ENCODE results near the gene TSPAN6.

Gene TSPAN6

DNA sequence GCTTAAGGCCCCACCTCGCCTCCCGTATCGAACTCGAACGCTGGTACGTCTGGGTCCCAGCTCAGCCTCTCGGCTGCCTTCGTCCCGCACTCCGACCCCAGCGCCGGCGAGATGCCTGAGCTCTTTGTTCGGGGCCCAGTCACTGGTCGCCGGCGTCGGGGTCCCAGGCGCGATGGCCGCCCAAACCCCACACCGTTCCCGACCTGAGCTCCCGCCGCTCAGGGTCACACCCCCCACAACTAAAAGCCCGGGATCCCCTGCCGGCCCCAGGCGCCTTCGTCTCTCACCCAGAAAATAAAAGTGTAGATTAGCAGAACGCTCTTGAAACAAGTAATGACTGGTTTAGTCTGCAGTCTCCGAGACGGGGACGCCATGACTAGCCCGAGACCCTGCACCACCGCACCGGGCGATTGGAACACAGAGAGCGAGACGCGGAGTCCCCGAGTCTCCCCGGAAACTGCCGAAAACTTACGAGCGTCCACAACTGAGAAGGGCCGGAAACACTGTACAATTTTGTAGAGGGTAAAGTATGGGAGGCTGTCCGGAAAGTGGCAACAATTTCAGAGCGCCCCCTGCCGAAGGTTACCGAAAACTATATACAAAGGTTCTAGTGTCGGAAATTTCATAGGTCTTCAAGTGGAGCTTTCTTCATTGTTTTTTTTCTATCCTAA lies at the start of gene TSPAN6:
Gene TSPAN6 (minus strand): TSS at position 486 of the 671 bp plus-strand sequence. CDS start 112 bp downstream, at position 374.
- peak within 1 kb of the TSS; percentile 95 for H3K4me3 Mint-ChIP-seq
- peak within 1 kb of the TSS; percentile 89 for H3K27ac Mint-ChIP-seq
- no peaks in the 10 kb centered on the region for H3K36me3 Mint-ChIP-seq
- H3K4me1 Mint-ChIP-seq (ENCODE audit: low read depth): peaks cover 17% of the 10 kb centered on the region
- no peaks in the 10 kb centered on the region for H3K27me3 Mint-ChIP-seq
- no peaks in the 10 kb centered on the region for H3K9me3 Mint-ChIP-seq (ENCODE audit: low read depth)

GRCh38 chrX:100685997-100686305 lies 49.3 kb upstream of the TSPAN6 start:
- Mint-ChIP-seq H3K4me3 (no peak overlapping the region), H3K27me3 (no peaks in the 10 kb centered on the region), H3K9me3 (ENCODE audit: low read depth) (no peaks in the 10 kb centered on the region), H3K36me3 (no peaks in the 10 kb centered on the region), H3K27ac (no peak overlapping the region), H3K4me1 (ENCODE audit: low read depth) (peaks cover 18% of the 10 kb centered on the region)

- no peak overlapping the region for H3K27ac Mint-ChIP-seq
- H3K4me3 Mint-ChIP-seq: no peak overlapping the region
- H3K4me1 Mint-ChIP-seq (ENCODE audit: low read depth): peaks cover 18% of the 10 kb centered on the region
- H3K36me3 Mint-ChIP-seq: no peaks in the 10 kb centered on the region
- no peaks in the 10 kb centered on the region for H3K9me3 Mint-ChIP-seq (ENCODE audit: low read depth)
- H3K27me3 Mint-ChIP-seq: no peaks in the 10 kb centered on the region
Observed at GRCh38 chrX:100685284-100685996, 48.8 kb upstream of the TSPAN6 start.

DNA sequence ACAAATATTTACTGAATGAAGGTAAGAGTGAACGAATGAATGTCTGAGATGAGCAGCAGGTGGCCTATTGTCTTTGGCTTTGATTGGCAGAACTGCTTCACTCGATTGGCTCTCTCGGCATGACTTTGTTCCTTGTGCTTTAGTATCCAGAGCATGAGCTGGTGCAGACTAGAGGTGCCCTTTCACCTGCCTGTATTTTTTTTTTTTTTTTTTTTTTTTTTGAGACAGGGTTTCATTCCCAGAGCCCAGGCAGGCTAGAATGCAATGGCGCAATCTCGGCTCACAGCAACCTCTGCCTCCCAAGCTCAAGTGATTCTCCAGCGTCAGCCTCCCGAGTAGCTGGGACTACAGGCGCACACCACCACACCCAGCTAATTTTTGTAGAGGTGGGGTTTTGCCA lies 46.3 kb upstream of the TSPAN6 start:
- Mint-ChIP-seq H3K4me3 (no peak overlapping the region), H3K9me3 (ENCODE audit: low read depth) (no peaks in the 10 kb centered on the region), H3K36me3 (no peaks in the 10 kb centered on the region), H3K27ac (no peak overlapping the region), H3K27me3 (peaks cover under 1% of the 10 kb centered on the region), H3K4me1 (ENCODE audit: low read depth) (peaks cover 16% of the 10 kb centered on the region)

DNA sequence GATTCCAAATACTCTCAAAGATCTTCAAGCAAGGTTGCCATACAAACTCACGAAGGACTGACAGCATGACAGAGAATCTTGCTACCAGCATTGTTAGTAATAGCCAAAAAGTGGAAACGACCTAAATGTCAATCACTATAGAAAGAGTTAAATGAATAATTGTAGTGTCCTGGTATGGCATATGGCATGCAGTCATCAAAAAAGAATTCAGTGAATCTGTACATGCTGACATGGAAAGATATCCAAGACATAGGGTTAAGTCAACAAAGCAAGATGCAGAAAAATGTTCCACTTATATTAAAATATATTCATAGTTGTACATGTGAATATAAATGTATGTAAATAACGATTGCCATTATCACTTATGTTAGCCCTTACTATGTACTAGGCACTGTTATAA lies 45.0 kb upstream of the TSPAN6 start:
- Mint-ChIP-seq H3K36me3 (no peaks in the 10 kb centered on the region), H3K9me3 (ENCODE audit: low read depth) (no peaks in the 10 kb centered on the region), H3K27ac (no peak overlapping the region), H3K4me3 (no peak overlapping the region), H3K4me1 (ENCODE audit: low read depth) (peaks cover 3% of the 10 kb centered on the region), H3K27me3 (peaks cover 2% of the 10 kb centered on the region)

DNA sequence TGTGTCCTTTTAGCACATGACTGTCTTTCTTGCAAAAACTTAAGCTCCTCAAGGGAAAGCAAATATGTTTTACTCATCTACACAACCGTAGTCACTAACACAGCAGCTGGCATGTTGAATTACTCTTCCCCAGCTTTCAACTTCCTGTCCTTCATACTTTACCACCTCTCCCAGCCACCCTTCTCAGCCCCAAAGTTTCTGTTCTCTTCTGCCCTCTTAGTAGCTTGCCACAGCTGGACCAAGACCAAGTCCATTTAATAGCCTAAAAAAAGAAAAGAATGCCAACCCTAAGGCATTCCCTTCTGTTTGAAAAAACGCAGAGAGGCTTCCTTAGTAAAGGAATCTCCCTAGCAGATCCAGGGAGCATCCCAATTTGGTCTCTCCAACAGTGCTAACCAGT lies 44.1 kb upstream of the TSPAN6 start:
- Mint-ChIP-seq H3K4me3 (no peak overlapping the region), H3K27ac (no peak overlapping the region), H3K9me3 (ENCODE audit: low read depth) (no peaks in the 10 kb centered on the region), H3K4me1 (ENCODE audit: low read depth) (peaks cover under 1% of the 10 kb centered on the region), H3K36me3 (no peaks in the 10 kb centered on the region), H3K27me3 (peaks cover 2% of the 10 kb centered on the region)

GRCh38 chrX:100677611-100678181 lies 41.1 kb upstream of the TSPAN6 start:
- H3K27ac Mint-ChIP-seq: no peak overlapping the region
- H3K36me3 Mint-ChIP-seq: no peaks in the 10 kb centered on the region
- H3K9me3 Mint-ChIP-seq (ENCODE audit: low read depth): no peaks in the 10 kb centered on the region
- peaks cover 2% of the 10 kb centered on the region for H3K27me3 Mint-ChIP-seq
- no peaks in the 10 kb centered on the region for H3K4me1 Mint-ChIP-seq (ENCODE audit: low read depth)
- H3K4me3 Mint-ChIP-seq: no peak overlapping the region

DNA sequence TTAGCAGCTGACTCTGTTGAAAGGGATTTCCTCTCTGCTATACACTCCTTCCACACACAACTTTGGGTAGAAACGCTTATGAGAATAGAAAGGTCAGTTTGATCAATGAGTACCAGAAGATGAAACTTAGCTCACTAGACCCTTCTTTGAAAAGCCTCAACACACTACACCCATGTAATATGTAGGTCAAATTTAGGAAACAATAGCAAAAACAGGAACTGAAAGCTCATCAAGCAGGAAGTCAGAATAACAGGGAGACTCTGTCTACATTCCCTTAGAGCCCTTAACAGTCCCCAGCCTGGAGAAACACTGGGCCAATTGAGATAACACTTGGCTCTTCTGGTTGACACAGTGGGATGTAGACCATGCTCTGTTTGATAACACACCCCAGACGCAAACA lies 38.1 kb upstream of the TSPAN6 start:
- H3K36me3 Mint-ChIP-seq: no peaks in the 10 kb centered on the region

DNA sequence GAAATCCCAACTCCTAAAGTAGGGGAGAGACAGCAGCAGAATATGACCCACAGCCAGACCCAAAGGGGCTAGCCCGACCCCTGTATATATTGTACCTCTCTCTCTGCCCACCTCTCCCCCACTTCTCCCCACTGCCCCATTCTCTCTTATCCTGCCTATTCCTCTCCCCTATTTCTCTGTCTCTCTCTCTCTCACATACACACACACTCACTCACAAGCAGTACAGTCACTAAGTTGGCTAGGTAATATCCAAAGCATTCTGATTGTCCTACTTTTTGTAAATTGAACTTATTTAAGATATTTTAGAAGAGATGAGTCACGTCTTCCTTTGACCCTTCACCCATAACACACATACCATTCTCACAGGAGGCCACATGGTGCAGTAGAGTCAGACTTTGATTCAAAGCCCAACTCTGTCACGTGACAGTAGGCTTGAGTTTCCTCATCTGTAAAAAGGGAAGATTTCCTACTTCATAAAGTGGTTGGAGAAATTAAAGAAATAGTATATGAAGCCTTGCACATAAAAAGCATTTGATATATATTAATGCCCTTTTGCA lies 36.9 kb upstream of the TSPAN6 start:
- no peaks in the 10 kb centered on the region for H3K9me3 Mint-ChIP-seq (ENCODE audit: low read depth)
- H3K4me1 Mint-ChIP-seq (ENCODE audit: low read depth): no peaks in the 10 kb centered on the region
- H3K27ac Mint-ChIP-seq: no peak overlapping the region
- H3K36me3 Mint-ChIP-seq: no peaks in the 10 kb centered on the region
- H3K4me3 Mint-ChIP-seq: no peak overlapping the region
- peaks cover 2% of the 10 kb centered on the region for H3K27me3 Mint-ChIP-seq

More for the DNA sequence above, 38.1 kb upstream of the TSPAN6 start:
- Mint-ChIP-seq H3K4me1 (ENCODE audit: low read depth) (no peaks in the 10 kb centered on the region), H3K27ac (no peak overlapping the region), H3K27me3 (peaks cover 2% of the 10 kb centered on the region), H3K4me3 (no peak overlapping the region), H3K9me3 (ENCODE audit: low read depth) (no peaks in the 10 kb centered on the region)

- no peak overlapping the region for H3K4me3 Mint-ChIP-seq
- no peaks in the 10 kb centered on the region for H3K4me1 Mint-ChIP-seq (ENCODE audit: low read depth)
- peaks cover 2% of the 10 kb centered on the region for H3K27me3 Mint-ChIP-seq
- no peak overlapping the region for H3K27ac Mint-ChIP-seq
- no peaks in the 10 kb centered on the region for H3K36me3 Mint-ChIP-seq
- H3K9me3 Mint-ChIP-seq (ENCODE audit: low read depth): no peaks in the 10 kb centered on the region
Observed at GRCh38 chrX:100672966-100673365, 36.4 kb upstream of the TSPAN6 start.

DNA sequence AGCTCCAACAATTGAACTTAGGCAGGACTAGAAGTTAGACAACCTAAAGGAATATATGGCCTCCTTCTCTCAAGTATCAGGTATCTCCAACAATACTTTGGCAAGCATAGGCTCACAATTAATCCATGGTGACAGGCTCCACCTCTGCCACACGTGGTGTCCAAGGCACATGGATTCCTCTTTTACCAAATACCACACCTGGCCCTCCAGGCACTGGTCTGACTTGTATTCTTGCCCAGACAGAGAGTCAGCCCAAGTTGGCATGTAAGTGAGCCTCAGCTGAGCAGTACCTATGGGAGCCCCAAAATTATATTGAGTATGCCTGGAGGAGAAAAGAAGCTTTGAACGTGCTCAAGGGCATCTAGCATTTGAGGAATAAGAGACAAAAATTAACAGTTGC lies 27.0 kb upstream of the TSPAN6 start:
- H3K27ac Mint-ChIP-seq: no peak overlapping the region
- peaks cover 4% of the 10 kb centered on the region for H3K27me3 Mint-ChIP-seq
- no peak overlapping the region for H3K4me3 Mint-ChIP-seq
- no peaks in the 10 kb centered on the region for H3K4me1 Mint-ChIP-seq (ENCODE audit: low read depth)
- no peaks in the 10 kb centered on the region for H3K9me3 Mint-ChIP-seq (ENCODE audit: low read depth)
- no peaks in the 10 kb centered on the region for H3K36me3 Mint-ChIP-seq

DNA sequence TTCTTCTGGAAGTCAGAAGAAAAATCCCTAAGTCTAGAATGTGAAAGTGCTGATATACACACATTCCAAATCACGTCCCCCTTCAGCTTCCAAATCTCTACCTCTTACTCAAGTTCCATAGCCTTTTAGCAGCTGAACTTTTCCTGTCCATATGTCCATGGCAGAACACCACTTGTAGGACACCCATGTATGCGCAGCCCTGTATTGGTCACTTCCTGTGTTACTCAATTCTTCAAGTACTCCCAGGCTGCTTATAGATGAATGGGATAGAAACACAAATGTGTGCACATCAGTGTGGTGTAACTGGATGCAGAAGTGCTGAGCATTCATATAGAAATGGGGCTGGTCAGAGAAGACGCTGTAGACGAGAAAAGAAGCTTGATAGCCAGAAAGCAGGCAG lies 26.2 kb upstream of the TSPAN6 start:
- Mint-ChIP-seq H3K4me3 (no peak overlapping the region), H3K27ac (no peak overlapping the region), H3K36me3 (no peaks in the 10 kb centered on the region), H3K9me3 (ENCODE audit: low read depth) (no peaks in the 10 kb centered on the region), H3K4me1 (ENCODE audit: low read depth) (no peaks in the 10 kb centered on the region), H3K27me3 (peaks cover 4% of the 10 kb centered on the region)

DNA sequence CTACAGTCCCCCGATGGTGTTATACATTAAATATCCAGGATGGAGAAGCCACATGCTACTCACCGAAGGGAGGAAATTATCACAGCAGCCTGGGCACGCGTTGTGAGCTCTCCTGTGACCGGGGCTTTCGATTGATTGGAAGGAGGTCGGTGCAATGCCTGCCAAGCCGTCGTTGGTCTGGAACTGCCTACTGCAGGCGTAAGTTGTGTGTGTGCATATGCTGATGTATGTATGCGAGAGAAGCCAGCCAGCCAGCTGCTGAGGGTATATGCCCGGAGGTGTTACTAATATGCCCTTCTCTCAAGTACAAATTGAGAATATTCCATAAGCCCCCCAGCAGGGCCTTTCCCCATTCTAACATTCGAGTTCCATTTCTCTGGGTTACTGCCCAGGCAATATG lies 25.6 kb upstream of the TSPAN6 start:
- Mint-ChIP-seq H3K4me1 (ENCODE audit: low read depth) (no peaks in the 10 kb centered on the region), H3K27ac (no peak overlapping the region), H3K27me3 (peaks cover 4% of the 10 kb centered on the region), H3K9me3 (ENCODE audit: low read depth) (no peaks in the 10 kb centered on the region), H3K4me3 (no peak overlapping the region), H3K36me3 (no peaks in the 10 kb centered on the region)

DNA sequence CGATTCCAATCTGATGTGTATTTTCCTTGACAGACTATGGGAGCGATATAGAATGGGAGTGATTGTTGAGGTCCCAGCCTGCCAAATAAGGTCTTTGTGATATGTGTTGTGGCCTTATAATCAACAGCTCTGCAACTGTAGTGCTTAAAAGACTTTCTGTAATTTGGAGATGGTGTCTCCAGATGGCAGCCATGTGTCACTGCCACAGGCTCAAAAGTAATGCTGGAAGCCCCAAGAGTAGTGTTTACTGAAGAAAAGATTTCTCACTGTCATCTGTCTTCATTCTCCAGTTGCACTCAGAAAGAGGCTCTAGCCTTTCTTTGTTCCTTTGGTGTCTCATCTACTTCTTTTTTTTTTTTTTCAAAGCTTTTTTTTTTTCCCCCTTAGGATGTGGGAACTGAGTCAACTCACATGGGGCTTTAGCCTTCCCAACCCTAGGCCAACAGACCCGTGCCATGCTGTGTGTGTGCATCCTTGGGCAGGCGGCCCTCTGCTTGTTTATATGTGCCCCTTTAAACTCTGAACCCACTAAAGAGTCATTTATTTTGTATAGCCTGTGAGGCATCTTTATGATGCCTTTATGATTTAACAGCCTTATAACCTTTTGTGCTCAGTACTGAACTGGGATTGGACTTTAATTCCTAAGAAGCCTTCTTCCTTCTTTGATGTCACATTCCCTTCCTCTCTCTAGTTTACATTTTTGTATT lies 23.0 kb upstream of the TSPAN6 start:
- Mint-ChIP-seq H3K36me3 (no peaks in the 10 kb centered on the region), H3K27ac (no peak overlapping the region), H3K27me3 (peaks cover 4% of the 10 kb centered on the region), H3K4me1 (ENCODE audit: low read depth) (no peaks in the 10 kb centered on the region), H3K4me3 (no peak overlapping the region), H3K9me3 (ENCODE audit: low read depth) (no peaks in the 10 kb centered on the region)

GRCh38 chrX:100658941-100659381 lies 22.4 kb upstream of the TSPAN6 start:
- Mint-ChIP-seq H3K9me3 (ENCODE audit: low read depth) (no peaks in the 10 kb centered on the region), H3K4me3 (no peak overlapping the region), H3K36me3 (no peaks in the 10 kb centered on the region), H3K4me1 (ENCODE audit: low read depth) (no peaks in the 10 kb centered on the region), H3K27me3 (peaks cover 4% of the 10 kb centered on the region), H3K27ac (no peak overlapping the region)

All from activated naive CD8-positive, alpha-beta T cell (primary cell).